Body of pancreas (tissue), 4 donors: ENCODE results near the gene SPESP1. TPM values are rescaled to one million over a fixed set of nuclear protein-coding genes. Genes with fewer than 3 reads are reported as not detected.
"Not testable (repeated sequence)": the region's sequence is repeated elsewhere in the genome, so short reads cannot be mapped to it uniquely, and the experiment has no call there.

Experiments
- ATAC-seq: fragments of 150-250 bp; one replicate; pipeline ENCODE4 v1.9.1; 2016
- DNase-seq, 4 donors: peaks; one replicate each; pipeline ENCODE4 v3.0.0-alpha.2; 2019
- H3K27ac ChIP-seq, 4 donors: fragments of 200-600 bp; sonication (generic); 1 replicate in 3 of 4; 2 replicates in 1 of 4; pipeline versions ENCODE4 v1.5.1 to v1.6.1; 2016 to 2019; ENCODE audit warnings: mild to moderate bottlenecking in 1 of 4, mixed read lengths in 1 of 4, moderate library complexity in 1 of 4
- H3K27me3 ChIP-seq, 2 donors: fragments of 200-600 bp; sonication (generic); one replicate each; pipeline ENCODE4 v1.6.0; 2016; ENCODE audit warnings: mild to moderate bottlenecking in 1 of 2
- H3K36me3 ChIP-seq, 2 donors: fragments of 200-600 bp; sonication (generic); replicated peaks in 1 of 2; 2 replicates each; pipeline ENCODE4 v1.5.1; 2016; ENCODE audit warnings: low read depth in 2 of 2; ENCODE audit not compliant: insufficient read depth in 1 of 2
- H3K4me1 ChIP-seq: fragments of 200-600 bp; sonication (generic); one replicate; pipeline ENCODE4 v1.6.0; 2016
- H3K4me3 ChIP-seq, 2 donors: fragments of 200-600 bp; sonication (generic); 1 replicate in 1 of 2; 2 replicates in 1 of 2; pipeline ENCODE4 v1.5.1; 2016 to 2019
- H3K9me3 ChIP-seq, 3 donors: fragments of 200-600 bp; sonication (generic); 1 replicate in 2 of 3; 2 replicates in 1 of 3; pipeline ENCODE4 v1.5.1; 2016
- CTCF ChIP-seq, 7 experiments: fragments of 450-650 bp in 4 of 7; fragments of 200-600 bp in 3 of 7; sonication (generic) in 3 of 7; IDR thresholded peaks; one replicate each; pipeline ENCODE4 v1.5.1; 2016 to 2019; ENCODE audit warnings: antibody characterized with exemption in 7 of 7
- POLR2A ChIP-seq, 3 donors: fragments of 450-650 bp; IDR thresholded peaks; one replicate each; pipeline ENCODE4 v1.6.1; 2016; ENCODE audit warnings: antibody characterized with exemption in 3 of 3, mild to moderate bottlenecking in 2 of 3
- WGBS, 2 donors: methylation state at CpG; one replicate each; pipeline ENCODE4 v1.1.5; 2017; 5-methylcytosine and 5-hydroxymethylcytosine counted together
- intact Hi-C: fragments of 100-400 bp; cut with DNase I; formaldehyde crosslinking; loops from one replicate; pipeline ENCODE4 v1.15.1; 2023
- total RNA-seq, 2 donors: library from RNA; depleted of rRNA; stranded (reverse); fragments of >200 nt; gene quantifications; one replicate each; pipeline ENCODE4 v1.1.0, GENCODE V29; 2016

Gene SPESP1
- total RNA-seq, 2 donors from 2014 or later: 2.1 TPM; not detected in 1

GRCh38 chr15:68951813-68952212 lies 21.5 kb downstream of the SPESP1 start:
- TF ChIP-seq CTCF (IDR thresholded peaks at IDR 0.05): no peak
- no peak for TF ChIP-seq POLR2A (IDR thresholded peaks at IDR 0.05)
- no peak overlapping the region for H3K4me3 ChIP-seq
- H3K9me3 ChIP-seq: no peaks in the 10 kb centered on the region
- WGBS, 2 donors: 59 to 60% methylated on average over 4 of the region's 4 CpGs
- no peaks in the 10 kb centered on the region for H3K36me3 ChIP-seq
- ATAC-seq (no peak), DNase-seq (no peak)
- H3K27ac ChIP-seq: no peak overlapping the region
- H3K4me1 ChIP-seq: no peaks in the 10 kb centered on the region
- intact Hi-C loops: no loop called here
- no peaks in the 10 kb centered on the region for H3K27me3 ChIP-seq

GRCh38 chr15:68957696-68958095 lies 27.4 kb downstream of the SPESP1 start:
- Histone ChIP-seq H3K27me3 (no peaks in the 10 kb centered on the region), H3K4me1 (no peaks in the 10 kb centered on the region), H3K27ac (no peak overlapping the region), H3K4me3 (no peak overlapping the region), H3K9me3 (no peaks in the 10 kb centered on the region), H3K36me3 (no peaks in the 10 kb centered on the region)
- DNase-seq (no peak), ATAC-seq (no peak)
- TF ChIP-seq CTCF (IDR thresholded peaks at IDR 0.05): no peak
- TF ChIP-seq POLR2A (IDR thresholded peaks at IDR 0.05): no peak
- 65 to 75% methylated on average over 3 of the region's 3 CpGs for WGBS, 2 donors
- intact Hi-C loops: no loop called here

- no peak for TF ChIP-seq POLR2A (IDR thresholded peaks at IDR 0.05)
- TF ChIP-seq CTCF (IDR thresholded peaks at IDR 0.05): no peak
- no peak for DNase-seq
Measured at GRCh38 chr15:68958597-68958996, 28.3 kb downstream of the SPESP1 start.

GRCh38 chr15:68962465-68962864 lies 32.1 kb downstream of the SPESP1 start:
- no peak overlapping the region for H3K4me3 ChIP-seq
- intact Hi-C loops: no loop called here
- H3K36me3 ChIP-seq: no peaks in the 10 kb centered on the region
- H3K4me1 ChIP-seq: no peaks in the 10 kb centered on the region
- H3K27ac ChIP-seq: no peak overlapping the region
- DNase-seq (no peak), ATAC-seq (no peak)
- WGBS, 2 donors: 57 to 64% methylated on average over 1 of the region's 1 CpG
- H3K27me3 ChIP-seq: no peaks in the 10 kb centered on the region
- no peaks in the 10 kb centered on the region for H3K9me3 ChIP-seq
- TF ChIP-seq POLR2A (IDR thresholded peaks at IDR 0.05) (no peak), CTCF (IDR thresholded peaks at IDR 0.05) (no peak)

More at GRCh38 chr15:68958597-68958996, 28.3 kb downstream of the SPESP1 start:
- H3K9me3 ChIP-seq: no peaks in the 10 kb centered on the region
- H3K27me3 ChIP-seq: no peaks in the 10 kb centered on the region
- H3K36me3 ChIP-seq: no peaks in the 10 kb centered on the region
- intact Hi-C loops: no loop called here
- H3K4me3 ChIP-seq: no peak overlapping the region
- no peak overlapping the region for H3K27ac ChIP-seq
- 46 to 62% methylated on average over 1 of the region's 1 CpG for WGBS, 2 donors
- ATAC-seq: no peak
- H3K4me1 ChIP-seq: no peaks in the 10 kb centered on the region

GRCh38 chr15:68963719-68964118 lies 33.4 kb downstream of the SPESP1 start:
- DNase-seq, intact Hi-C loops, H3K4me3 ChIP-seq, H3K27ac ChIP-seq, H3K27me3 ChIP-seq, H3K4me1 ChIP-seq, ATAC-seq, H3K36me3 ChIP-seq, H3K9me3 ChIP-seq: not testable (repeated sequence)
- 67 to 74% methylated on average over 7 of the region's 7 CpGs for WGBS, 2 donors
